Testis (tissue), 2 donors: ENCODE measurements around the gene NUP37.

Source experiments
- CTCF ChIP-seq, 3 experiments: fragments of 450-650 bp in 2 of 3; fragments of 200-600 bp in 1 of 3; sonication (generic) in 1 of 3; IDR thresholded peaks; one replicate each; pipeline ENCODE4 v1.5.1; 2016 to 2019; ENCODE audit warnings: antibody characterized with exemption in 3 of 3, mild to moderate bottlenecking in 2 of 3, moderate library complexity in 1 of 3
- POLR2A ChIP-seq: fragments of 450-650 bp; IDR thresholded peaks from one replicate; pipeline ENCODE4 v1.6.1; 2017; ENCODE audit warnings: antibody characterized with exemption, mild to moderate bottlenecking, moderate library complexity

GRCh38 chr12:102062419-102062806, 57.5 kb downstream of the NUP37 start:
- no peak for TF ChIP-seq CTCF (IDR thresholded peaks at IDR 0.05)
- no peak for TF ChIP-seq POLR2A
